Body of pancreas (tissue), 4 donors: ENCODE data around the gene BEAN1.

ENCODE experiments used
- POLR2A ChIP-seq, 3 donors: fragments of 450-650 bp; IDR thresholded peaks; one replicate each; pipeline ENCODE4 v1.6.1; 2016; ENCODE audit warnings: antibody characterized with exemption in 3 of 3, mild to moderate bottlenecking in 2 of 3
- TF ChIP-seq, protein P1 (sequence below), 7 experiments: fragments of 450-650 bp in 4 of 7; fragments of 200-600 bp in 3 of 7; sonication (generic) in 3 of 7; IDR thresholded peaks; one replicate each; pipeline ENCODE4 v1.5.1; 2016 to 2019; ENCODE audit warnings: antibody characterized with exemption in 7 of 7

DNA sequence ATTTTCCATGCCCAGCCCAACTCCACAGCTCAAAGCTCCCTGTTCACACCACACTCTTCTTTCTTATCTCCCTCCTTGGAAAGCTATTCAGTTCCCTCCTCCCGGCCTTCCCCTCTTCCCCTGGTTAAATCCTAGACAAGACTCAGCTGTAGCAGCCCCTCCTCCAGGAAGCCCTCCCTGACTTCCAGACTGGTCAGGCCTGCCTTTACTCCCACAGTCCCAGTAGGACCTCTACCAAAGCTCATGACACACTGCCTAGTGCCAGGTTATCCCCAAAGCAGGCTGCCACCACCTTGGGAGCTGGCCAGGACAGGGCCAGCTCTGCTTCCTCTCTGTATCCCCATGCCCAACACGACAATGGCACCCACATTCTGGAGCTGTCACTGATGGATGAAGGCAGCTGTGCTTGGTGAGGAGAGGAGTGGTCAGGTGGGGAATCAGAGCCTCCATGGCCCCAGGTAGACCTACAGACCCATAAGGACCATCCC lies 50.0 kb downstream of the BEAN1 start:
- TF ChIP-seq, protein P1, sequence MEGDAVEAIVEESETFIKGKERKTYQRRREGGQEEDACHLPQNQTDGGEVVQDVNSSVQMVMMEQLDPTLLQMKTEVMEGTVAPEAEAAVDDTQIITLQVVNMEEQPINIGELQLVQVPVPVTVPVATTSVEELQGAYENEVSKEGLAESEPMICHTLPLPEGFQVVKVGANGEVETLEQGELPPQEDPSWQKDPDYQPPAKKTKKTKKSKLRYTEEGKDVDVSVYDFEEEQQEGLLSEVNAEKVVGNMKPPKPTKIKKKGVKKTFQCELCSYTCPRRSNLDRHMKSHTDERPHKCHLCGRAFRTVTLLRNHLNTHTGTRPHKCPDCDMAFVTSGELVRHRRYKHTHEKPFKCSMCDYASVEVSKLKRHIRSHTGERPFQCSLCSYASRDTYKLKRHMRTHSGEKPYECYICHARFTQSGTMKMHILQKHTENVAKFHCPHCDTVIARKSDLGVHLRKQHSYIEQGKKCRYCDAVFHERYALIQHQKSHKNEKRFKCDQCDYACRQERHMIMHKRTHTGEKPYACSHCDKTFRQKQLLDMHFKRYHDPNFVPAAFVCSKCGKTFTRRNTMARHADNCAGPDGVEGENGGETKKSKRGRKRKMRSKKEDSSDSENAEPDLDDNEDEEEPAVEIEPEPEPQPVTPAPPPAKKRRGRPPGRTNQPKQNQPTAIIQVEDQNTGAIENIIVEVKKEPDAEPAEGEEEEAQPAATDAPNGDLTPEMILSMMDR (IDR thresholded peaks at IDR 0.05), result no peak
- TF ChIP-seq POLR2A (IDR thresholded peaks at IDR 0.05), result no peak
